Measurements from ENCODE around the gene ATP6V1G2.

ATP6V1G2 gene

GRCh38 chr6:31579546-31580437, 33.4 kb upstream of the ATP6V1G2 start:
- Mint-ChIP-seq H3K4me1 (ENCODE audit: low read depth) (peaks cover 55% of the 10 kb centered on the region), H3K4me3 (peak overlapping the region; percentile 95), H3K9me3 (ENCODE audit: low read depth) (no peaks in the 10 kb centered on the region), H3K36me3 (peaks cover 18% of the 10 kb centered on the region), H3K27ac (peak overlapping the region; percentile 93), H3K27me3 (no peaks in the 10 kb centered on the region)

GRCh38 chr6:31579119-31579505, 32.7 kb upstream of the ATP6V1G2 start:
- Mint-ChIP-seq H3K9me3 (ENCODE audit: low read depth) (no peaks in the 10 kb centered on the region), H3K36me3 (peaks cover 18% of the 10 kb centered on the region), H3K27ac (peak overlapping the region; percentile 87), H3K27me3 (no peaks in the 10 kb centered on the region), H3K4me3 (peak overlapping the region; percentile 95), H3K4me1 (ENCODE audit: low read depth) (peaks cover 58% of the 10 kb centered on the region)

- no peaks in the 10 kb centered on the region for H3K27me3 Mint-ChIP-seq
- H3K36me3 Mint-ChIP-seq, result peaks cover 21% of the 10 kb centered on the region
- H3K27ac Mint-ChIP-seq, result peak overlapping the region; percentile 87
- peak overlapping the region; percentile 95 for H3K4me3 Mint-ChIP-seq
- peaks cover 60% of the 10 kb centered on the region for H3K4me1 Mint-ChIP-seq (ENCODE audit: low read depth)
- H3K9me3 Mint-ChIP-seq (ENCODE audit: low read depth), result no peaks in the 10 kb centered on the region
Observed at GRCh38 chr6:31578184-31579118, 32.0 kb upstream of the ATP6V1G2 start.

- no peak overlapping the region for H3K27ac Mint-ChIP-seq
Observed at GRCh38 chr6:31577579-31577966, 31.2 kb upstream of the ATP6V1G2 start.

GRCh38 chr6:31576897-31577578, 30.6 kb upstream of the ATP6V1G2 start:
- H3K9me3 Mint-ChIP-seq (ENCODE audit: low read depth), result no peaks in the 10 kb centered on the region
- peaks cover 21% of the 10 kb centered on the region for H3K36me3 Mint-ChIP-seq
- peak overlapping the region; percentile 99 for H3K27ac Mint-ChIP-seq
- H3K4me3 Mint-ChIP-seq, result peak overlapping the region; percentile 100
- H3K4me1 Mint-ChIP-seq (ENCODE audit: low read depth), result peaks cover 62% of the 10 kb centered on the region
- H3K27me3 Mint-ChIP-seq, result no peaks in the 10 kb centered on the region

More at GRCh38 chr6:31577579-31577966, 31.2 kb upstream of the ATP6V1G2 start:
- peak overlapping the region; percentile 100 for H3K4me3 Mint-ChIP-seq
- H3K27me3 Mint-ChIP-seq, result no peaks in the 10 kb centered on the region
- peaks cover 19% of the 10 kb centered on the region for H3K36me3 Mint-ChIP-seq
- peaks cover 61% of the 10 kb centered on the region for H3K4me1 Mint-ChIP-seq (ENCODE audit: low read depth)
- H3K9me3 Mint-ChIP-seq (ENCODE audit: low read depth), result no peaks in the 10 kb centered on the region

GRCh38 chr6:31575952-31576685, 29.7 kb upstream of the ATP6V1G2 start:
- Mint-ChIP-seq H3K27ac (peak overlapping the region; percentile 99), H3K4me1 (ENCODE audit: low read depth) (peaks cover 67% of the 10 kb centered on the region), H3K36me3 (peaks cover 21% of the 10 kb centered on the region), H3K27me3 (no peaks in the 10 kb centered on the region), H3K9me3 (ENCODE audit: low read depth) (no peaks in the 10 kb centered on the region), H3K4me3 (peak overlapping the region; percentile 100)

GRCh38 chr6:31575335-31575901, 29.0 kb upstream of the ATP6V1G2 start, which contains the start of gene TNF:
TSS of gene TNF (plus strand) at chr6:31575565. CDS start at chr6:31575742, 177 bp downstream.
- peak within 1 kb of the TSS; percentile 99 for H3K27ac Mint-ChIP-seq
- H3K4me3 Mint-ChIP-seq, result peak within 1 kb of the TSS; percentile 100
- H3K27me3 Mint-ChIP-seq, result no peaks in the 10 kb centered on the region
- H3K36me3 Mint-ChIP-seq, result peaks cover 19% of the 10 kb centered on the region
- peaks cover 71% of the 10 kb centered on the region for H3K4me1 Mint-ChIP-seq (ENCODE audit: low read depth)
- no peaks in the 10 kb centered on the region for H3K9me3 Mint-ChIP-seq (ENCODE audit: low read depth)

GRCh38 chr6:31574106-31575061, 28.0 kb upstream of the ATP6V1G2 start:
- Mint-ChIP-seq H3K4me1 (ENCODE audit: low read depth) (peaks cover 75% of the 10 kb centered on the region), H3K27me3 (no peaks in the 10 kb centered on the region), H3K36me3 (peaks cover 18% of the 10 kb centered on the region), H3K4me3 (peak overlapping the region; percentile 100), H3K9me3 (ENCODE audit: low read depth) (no peaks in the 10 kb centered on the region), H3K27ac (peak overlapping the region; percentile 99)

GRCh38 chr6:31573239-31574105, 27.1 kb upstream of the ATP6V1G2 start:
- H3K9me3 Mint-ChIP-seq (ENCODE audit: low read depth), result no peaks in the 10 kb centered on the region
- H3K36me3 Mint-ChIP-seq, result peaks cover 18% of the 10 kb centered on the region

GRCh38 chr6:31572041-31572911, 25.9 kb upstream of the ATP6V1G2 start, which contains the start of gene LTA:
TSS of gene LTA (plus strand) at chr6:31572289. CDS start at chr6:31572743, 454 bp downstream.
- peak within 1 kb of the TSS; percentile 99 for H3K27ac Mint-ChIP-seq
- peaks cover 18% of the 10 kb centered on the region for H3K36me3 Mint-ChIP-seq
- H3K27me3 Mint-ChIP-seq, result no peaks in the 10 kb centered on the region
- peak within 1 kb of the TSS; percentile 100 for H3K4me3 Mint-ChIP-seq
- H3K4me1 Mint-ChIP-seq (ENCODE audit: low read depth), result peaks cover 86% of the 10 kb centered on the region
- no peaks in the 10 kb centered on the region for H3K9me3 Mint-ChIP-seq (ENCODE audit: low read depth)

More at GRCh38 chr6:31573239-31574105, 27.1 kb upstream of the ATP6V1G2 start:
- Mint-ChIP-seq H3K4me1 (ENCODE audit: low read depth) (peaks cover 78% of the 10 kb centered on the region), H3K27me3 (no peaks in the 10 kb centered on the region), H3K27ac (peak overlapping the region; percentile 99), H3K4me3 (peak overlapping the region; percentile 100)

GRCh38 chr6:31569861-31570536, 23.6 kb upstream of the ATP6V1G2 start:
- Mint-ChIP-seq H3K4me3 (peak overlapping the region; percentile 100), H3K4me1 (ENCODE audit: low read depth) (peaks cover 82% of the 10 kb centered on the region), H3K36me3 (peaks cover 4% of the 10 kb centered on the region), H3K27me3 (no peaks in the 10 kb centered on the region), H3K9me3 (ENCODE audit: low read depth) (no peaks in the 10 kb centered on the region), H3K27ac (peak overlapping the region; percentile 99)
